HEK293 (cell line): Measurements from ENCODE around the gene TMEM191B.
"Not testable (repeated sequence)": the region's sequence is repeated elsewhere in the genome, so short reads cannot be mapped to it uniquely, and the experiment has no call there.

ENCODE experiments used
- CTCF ChIA-PET: fragments of 350-600 bp; formaldehyde crosslinking; extraction: SDS; loops from one replicate; lab custom pipeline; 2021; ENCODE audit warnings: antibody characterized with exemption; lab: Yijun Ruan, JAX
- POLR2A ChIA-PET: fragments of 300-600 bp; formaldehyde crosslinking; extraction: SDS; loops from one replicate; lab custom pipeline; 2020; ENCODE audit warnings: antibody characterized with exemption, inconsistent platforms; lab: Yijun Ruan, JAX
- H3K27ac ChIP-seq: fragments of 200-500 bp; sonication (Bioruptor generic); 2 replicates; pipeline ENCODE4 v1.5.1; 2014; ENCODE audit warnings: low read depth, low read length, control low read depth, inconsistent platforms; ENCODE audit errors: extremely low read depth
- H3K36me3 ChIP-seq, 2 experiments: fragments of 200-500 bp in 1 of 2; sonication (Bioruptor generic) in 1 of 2; 1 replicate in 1 of 2; 2 replicates in 1 of 2; pipeline ENCODE4 v1.5.1; 2014 to 2017; ENCODE audit warnings: inconsistent platforms in 2 of 2, low read length in 2 of 2; ENCODE audit not compliant: control insufficient read depth in 2 of 2, insufficient read depth in 1 of 2
- H3K4me1 ChIP-seq: fragments of 200-500 bp; sonication (Bioruptor generic); 2 replicates; pipeline ENCODE4 v1.5.1; 2014; ENCODE audit warnings: mild to moderate bottlenecking, low read length, inconsistent platforms; ENCODE audit not compliant: control insufficient read depth, insufficient read depth
- H3K4me3 ChIP-seq: 2 replicates; pipeline ENCODE4 v1.5.1; 2011; ENCODE audit warnings: low read depth, mild to moderate bottlenecking, control low read depth, low read length, moderate library complexity
- H3K9me3 ChIP-seq: fragments of 200-500 bp; sonication (Bioruptor generic); 2 replicates; pipeline ENCODE4 v1.5.1; 2014; ENCODE audit warnings: low read depth, low read length, inconsistent platforms; ENCODE audit not compliant: control insufficient read depth, insufficient read depth
- SP2 ChIP-seq: fragments of 450-650 bp; formaldehyde crosslinking; IDR thresholded peaks from 2 replicates; pipeline ENCODE4 v1.5.1; 2016; ENCODE audit warnings: missing biosample characterization, missing genetic modification characterization
- ZNF341 ChIP-seq: fragments of 450-650 bp; formaldehyde crosslinking; IDR thresholded peaks from 2 replicates; pipeline ENCODE4; 2016; ENCODE audit warnings: low read depth, missing biosample characterization, missing genetic modification characterization
- TF ChIP-seq, protein P1 (sequence below): fragments of 450-650 bp; formaldehyde crosslinking; IDR thresholded peaks from 2 replicates; pipeline ENCODE4 v1.5.1; 2017; ENCODE audit warnings: missing biosample characterization, missing genetic modification characterization

The TMEM191B gene

DNA sequence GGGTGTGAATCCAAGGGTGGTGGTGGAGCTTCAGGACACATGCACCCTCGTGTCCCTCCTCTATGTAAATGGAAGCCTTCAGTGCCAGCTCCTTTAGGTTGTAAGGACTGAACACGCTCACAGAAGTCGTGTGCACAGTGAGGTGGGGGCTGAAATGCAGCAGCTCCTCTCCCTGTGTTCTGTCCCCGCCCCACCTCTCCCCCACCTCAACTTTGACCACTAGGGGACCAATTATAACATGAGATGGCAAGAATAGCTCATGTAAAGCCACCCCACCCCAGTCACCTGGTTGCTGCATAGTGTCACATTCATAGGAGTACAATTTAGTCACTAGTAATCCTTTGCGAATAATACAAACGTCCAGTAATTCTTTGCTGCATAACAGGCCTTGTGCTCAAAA is 4.8 kb upstream of the TMEM191B start:
- H3K4me1 ChIP-seq, H3K36me3 ChIP-seq, CTCF ChIA-PET, H3K27ac ChIP-seq, H3K9me3 ChIP-seq, H3K4me3 ChIP-seq, POLR2A ChIA-PET: not testable (repeated sequence)

DNA sequence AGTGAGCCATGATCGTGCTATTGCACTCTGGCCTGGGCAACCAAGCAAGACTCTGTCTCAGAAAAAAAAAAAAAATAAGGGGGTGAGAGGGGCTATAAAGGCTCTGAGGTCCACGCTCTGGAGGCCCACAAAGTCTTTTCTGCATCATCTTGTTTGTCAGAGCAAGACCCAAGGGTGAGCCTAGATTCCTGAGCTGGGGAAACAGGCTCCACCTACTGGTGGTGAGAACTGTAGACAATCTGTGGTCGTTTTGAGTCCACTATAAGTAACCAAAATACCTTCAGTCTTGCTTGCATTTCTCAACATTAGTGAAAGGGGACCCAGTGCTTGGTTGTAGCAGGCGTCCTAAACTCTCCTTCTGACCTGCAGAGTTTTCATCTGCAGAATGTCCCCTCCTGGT is 4.3 kb upstream of the TMEM191B start:
- H3K9me3 ChIP-seq, H3K27ac ChIP-seq, CTCF ChIA-PET, H3K36me3 ChIP-seq, H3K4me1 ChIP-seq, POLR2A ChIA-PET, H3K4me3 ChIP-seq: not testable (repeated sequence)

DNA sequence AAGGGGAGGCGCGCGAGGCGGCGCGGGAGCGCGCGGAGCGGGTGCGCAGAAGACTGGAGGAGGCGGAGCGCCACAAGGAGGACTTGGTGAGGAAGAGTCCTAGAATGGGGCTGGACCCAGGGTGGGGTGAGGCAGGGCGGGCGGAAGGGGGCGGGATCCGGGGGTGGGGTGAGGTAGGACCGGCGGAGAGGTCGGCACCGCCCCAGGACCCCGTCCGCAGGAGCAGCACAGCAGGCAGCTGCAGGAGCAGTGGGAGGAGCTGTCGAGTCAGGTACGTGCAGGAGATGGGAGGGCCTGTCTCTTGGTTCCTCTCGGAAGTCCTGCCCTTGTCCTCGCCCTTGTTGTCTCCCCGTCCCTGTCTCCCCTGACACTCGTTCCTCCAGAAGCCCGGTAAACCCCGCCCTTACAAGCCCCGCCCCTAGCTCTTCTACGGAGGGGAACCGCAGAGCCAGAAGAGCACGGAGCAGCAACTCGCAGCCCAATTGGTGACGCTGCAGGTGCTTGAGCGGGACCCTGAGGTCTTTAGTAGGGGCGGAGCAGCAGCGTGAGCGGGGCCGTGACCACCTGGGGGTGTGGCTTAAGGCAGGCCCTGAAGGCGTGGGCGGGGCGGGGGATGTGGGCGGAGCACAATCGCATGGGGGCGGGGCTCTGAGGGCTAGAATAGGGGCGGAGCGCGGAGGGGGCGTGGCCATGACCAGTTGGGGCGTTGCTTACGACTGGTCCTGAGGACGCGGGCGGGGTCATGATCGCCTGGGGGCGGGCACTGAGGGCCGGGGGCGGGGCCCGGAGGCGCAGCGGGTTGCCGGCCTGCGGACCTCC is 1.2 kb downstream of the TMEM191B start:
- CTCF ChIA-PET, POLR2A ChIA-PET: not testable (repeated sequence)
- TF ChIP-seq SP2 (tag by site-specific recombination): peak; percentile 21; the same call in 1 of the 2 replicates
- TF ChIP-seq, protein P1, sequence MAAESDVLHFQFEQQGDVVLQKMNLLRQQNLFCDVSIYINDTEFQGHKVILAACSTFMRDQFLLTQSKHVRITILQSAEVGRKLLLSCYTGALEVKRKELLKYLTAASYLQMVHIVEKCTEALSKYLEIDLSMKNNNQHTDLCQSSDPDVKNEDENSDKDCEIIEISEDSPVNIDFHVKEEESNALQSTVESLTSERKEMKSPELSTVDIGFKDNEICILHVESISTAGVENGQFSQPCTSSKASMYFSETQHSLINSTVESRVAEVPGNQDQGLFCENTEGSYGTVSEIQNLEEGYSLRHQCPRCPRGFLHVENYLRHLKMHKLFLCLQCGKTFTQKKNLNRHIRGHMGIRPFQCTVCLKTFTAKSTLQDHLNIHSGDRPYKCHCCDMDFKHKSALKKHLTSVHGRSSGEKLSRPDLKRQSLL (tag by site-specific recombination): peak; percentile 20; the same call in 1 of the 2 replicates
- peak; percentile 65 for TF ChIP-seq ZNF341 (tag by site-specific recombination)

DNA sequence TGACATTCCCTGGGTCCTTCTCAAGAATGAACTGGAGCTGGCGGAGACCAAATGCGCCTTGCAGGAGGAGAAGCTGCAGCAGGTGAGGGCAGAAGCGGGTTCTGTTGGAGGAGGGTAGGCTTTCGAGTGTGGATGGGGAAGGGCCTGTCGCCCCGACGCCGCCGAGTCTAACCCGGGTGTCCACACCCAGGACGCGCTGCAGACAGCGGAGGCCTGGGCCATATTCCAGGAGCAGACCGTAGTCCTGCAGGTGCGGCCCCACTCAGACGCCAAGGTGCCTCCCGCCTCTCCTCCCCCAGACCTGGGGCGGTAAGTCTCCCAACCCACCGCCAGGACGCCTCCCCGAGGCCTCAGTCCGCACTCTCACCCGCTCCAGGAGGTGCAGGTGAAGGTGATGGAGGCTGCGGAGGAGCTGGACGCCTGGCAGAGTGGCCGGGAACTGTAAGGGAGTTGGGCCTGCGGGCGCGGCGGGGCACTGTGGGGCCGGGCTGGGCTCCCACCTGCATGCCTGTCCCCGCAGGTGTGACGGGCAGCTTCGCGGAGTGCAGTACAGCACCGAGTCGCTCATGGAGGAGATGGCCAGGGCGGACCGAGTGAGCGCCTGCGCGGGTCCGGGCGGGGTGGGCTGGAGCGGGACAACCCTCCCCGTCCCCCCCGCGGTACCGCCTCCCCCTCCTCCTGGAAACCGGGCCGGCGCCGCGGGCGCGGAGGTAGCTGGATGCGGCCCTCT is 2.0 kb downstream of the TMEM191B start:
- H3K27ac ChIP-seq, H3K36me3 ChIP-seq, POLR2A ChIA-PET, H3K9me3 ChIP-seq, CTCF ChIA-PET, H3K4me1 ChIP-seq, H3K4me3 ChIP-seq: not testable (repeated sequence)

More for the DNA sequence above, 1.2 kb downstream of the TMEM191B start:
- H3K36me3 ChIP-seq, H3K4me1 ChIP-seq, H3K4me3 ChIP-seq, H3K27ac ChIP-seq, H3K9me3 ChIP-seq: not testable (repeated sequence)

DNA sequence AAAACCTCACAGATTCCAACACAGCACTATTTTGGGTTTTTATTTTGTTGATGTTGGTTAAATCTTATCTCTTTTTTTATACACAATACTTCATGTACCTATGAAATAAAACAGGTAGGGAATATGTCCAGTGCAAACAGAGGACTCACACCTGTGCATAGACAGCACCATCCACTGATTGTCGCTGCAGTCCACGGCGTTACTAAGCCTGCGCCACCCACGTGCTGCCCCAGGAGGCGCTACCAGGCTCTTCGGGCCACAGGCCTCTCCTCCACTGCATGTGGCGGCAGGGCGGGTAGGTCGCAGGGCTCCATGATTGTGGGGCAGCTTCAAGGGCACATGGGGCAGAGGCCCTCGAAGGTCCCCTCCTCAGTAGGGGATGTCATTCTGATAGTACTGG is 6.0 kb downstream of the TMEM191B start:
- POLR2A ChIA-PET, H3K27ac ChIP-seq, H3K4me1 ChIP-seq, CTCF ChIA-PET, H3K9me3 ChIP-seq, H3K4me3 ChIP-seq, H3K36me3 ChIP-seq: not testable (repeated sequence)

DNA sequence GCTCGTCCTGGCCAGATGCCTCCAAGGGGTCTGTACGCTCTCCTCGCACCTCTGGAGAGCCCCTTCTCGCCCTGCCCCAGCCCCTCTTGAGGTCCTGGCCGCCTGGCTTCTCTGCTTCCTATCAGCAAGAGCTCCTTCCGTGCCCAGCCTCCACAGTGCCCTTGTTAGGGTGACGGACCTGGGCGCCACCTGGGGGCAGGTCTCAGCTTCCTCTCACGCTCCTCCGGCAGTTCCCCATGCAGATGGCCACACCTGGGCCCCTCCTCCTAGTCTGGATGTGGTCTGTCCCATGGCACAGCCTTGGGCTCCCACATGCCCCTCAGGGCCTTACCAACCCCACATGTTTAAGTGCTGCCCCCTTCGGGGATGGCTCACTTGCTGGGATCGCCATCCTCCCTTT is 6.7 kb downstream of the TMEM191B start:
- H3K36me3 ChIP-seq, H3K9me3 ChIP-seq, H3K27ac ChIP-seq, POLR2A ChIA-PET, H3K4me1 ChIP-seq, CTCF ChIA-PET, H3K4me3 ChIP-seq: not testable (repeated sequence)

DNA sequence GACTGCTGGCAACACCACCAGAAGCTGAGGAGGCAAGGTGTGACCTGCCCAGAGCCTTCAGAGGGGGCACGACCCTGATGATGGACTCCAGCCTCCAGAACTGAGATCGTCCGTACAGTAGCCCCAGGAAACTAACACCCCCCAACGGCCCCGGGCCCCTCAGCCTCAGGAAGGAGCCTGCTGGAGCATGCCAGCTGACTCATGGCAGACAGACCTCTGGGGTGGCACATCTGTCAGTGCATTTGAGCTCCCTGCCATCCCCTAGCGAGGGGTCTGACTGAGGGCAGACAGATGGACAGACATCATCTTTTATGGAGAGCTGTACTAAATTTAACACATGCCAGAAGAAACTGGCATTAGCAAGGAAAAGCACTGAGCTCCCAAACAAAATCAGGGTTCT is 12.4 kb downstream of the TMEM191B start:
- H3K4me1 ChIP-seq, H3K27ac ChIP-seq, H3K36me3 ChIP-seq, POLR2A ChIA-PET, H3K9me3 ChIP-seq, CTCF ChIA-PET, H3K4me3 ChIP-seq: not testable (repeated sequence)

DNA sequence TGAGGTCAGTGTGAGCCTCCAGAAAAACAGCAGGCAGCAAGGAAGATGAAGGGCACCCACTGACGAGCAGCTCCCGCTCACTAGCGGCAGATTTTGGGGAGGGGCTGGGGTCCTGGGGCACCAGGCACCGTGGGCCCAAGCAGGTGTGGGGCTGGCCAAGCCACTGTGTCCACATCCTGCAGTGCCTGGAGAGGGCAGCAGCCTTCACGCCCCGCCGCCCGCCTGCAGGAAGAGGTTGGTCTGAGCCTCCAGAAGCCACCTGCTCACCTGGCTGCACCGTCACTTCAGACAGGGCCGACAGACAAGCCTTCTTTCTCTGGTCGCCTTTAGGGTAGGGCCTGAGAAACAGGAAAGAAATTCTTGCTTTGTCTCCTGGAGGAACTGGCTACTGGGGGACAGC is 15.8 kb downstream of the TMEM191B start:
- H3K9me3 ChIP-seq, POLR2A ChIA-PET, H3K27ac ChIP-seq, H3K4me1 ChIP-seq, H3K36me3 ChIP-seq, H3K4me3 ChIP-seq, CTCF ChIA-PET: not testable (repeated sequence)

DNA sequence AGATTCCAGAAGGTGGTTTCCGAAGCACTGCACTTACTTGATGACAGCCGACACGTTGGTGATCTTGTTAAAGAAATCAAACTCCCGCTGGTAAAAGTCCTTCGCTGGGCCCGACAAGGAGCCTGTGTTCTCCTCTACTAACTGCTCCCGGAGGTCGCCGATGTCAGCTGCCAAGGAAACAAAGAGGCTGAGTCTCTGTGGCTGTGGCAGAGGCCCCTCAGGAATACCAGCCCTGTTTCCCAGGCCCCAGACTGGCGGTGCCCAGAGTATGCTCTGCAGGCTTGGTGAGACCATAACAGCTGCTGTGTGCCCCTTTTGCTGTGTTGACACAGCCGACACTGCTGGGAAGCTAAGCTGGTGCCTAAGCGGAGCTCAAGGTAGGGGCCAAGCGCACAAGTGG is 17.0 kb downstream of the TMEM191B start:
- CTCF ChIA-PET, H3K27ac ChIP-seq, H3K4me3 ChIP-seq, POLR2A ChIA-PET, H3K4me1 ChIP-seq, H3K9me3 ChIP-seq, H3K36me3 ChIP-seq: not testable (repeated sequence)
